Limb (tissue), 2 donors: ENCODE data around the gene KRT72.

Experiments
- DNase-seq, 2 donors: peaks; one replicate each; pipeline ENCODE4 v3.0.0-alpha.2; 2016; ENCODE audit errors: extremely low spot score in 2 of 2

KRT72 gene

GRCh38 chr12:52579468-52580465 is 21.5 kb downstream of the KRT72 start:
- DNase-seq: no peak

- no peak for DNase-seq
Measured at GRCh38 chr12:52578469-52578868, 22.8 kb downstream of the KRT72 start.

GRCh38 chr12:52577316-52577715 is 23.9 kb downstream of the KRT72 start:
- DNase-seq: no peak

- DNase-seq: no peak
Measured at GRCh38 chr12:52575948-52576347, 25.3 kb downstream of the KRT72 start.

GRCh38 chr12:52575256-52575655 is 26.0 kb downstream of the KRT72 start:
- no peak for DNase-seq

GRCh38 chr12:52573743-52574142 is 27.5 kb downstream of the KRT72 start, which contains the start of gene KRT74:
Gene KRT74 (minus strand): TSS chr12:52573843. CDS start chr12:52573777, 66 bp downstream.
- DNase-seq: no peak

- DNase-seq: no peak
Measured at GRCh38 chr12:52573306-52573705, 28.0 kb downstream of the KRT72 start.

- DNase-seq: no peak
Measured at GRCh38 chr12:52570511-52570910, 30.8 kb downstream of the KRT72 start.

- DNase-seq: no peak
Measured at GRCh38 chr12:52568111-52568510, 33.2 kb downstream of the KRT72 start.

GRCh38 chr12:52566847-52567291 is 34.4 kb downstream of the KRT72 start:
- no peak for DNase-seq

GRCh38 chr12:52564582-52564981 is 36.7 kb downstream of the KRT72 start:
- no peak for DNase-seq

GRCh38 chr12:52561880-52562449 is 39.3 kb downstream of the KRT72 start:
- DNase-seq: no peak

- no peak for DNase-seq
Measured at GRCh38 chr12:52559979-52560378, 41.3 kb downstream of the KRT72 start.

GRCh38 chr12:52558781-52559445 is 42.4 kb downstream of the KRT72 start:
- DNase-seq: no peak

GRCh38 chr12:52557476-52557875 is 43.8 kb downstream of the KRT72 start:
- no peak for DNase-seq

- DNase-seq: no peak
Measured at GRCh38 chr12:52555577-52555976, 45.7 kb downstream of the KRT72 start.

- no peak for DNase-seq
Measured at GRCh38 chr12:52552681-52553195, 48.5 kb downstream of the KRT72 start, which contains the start of gene KRT71. Gene KRT71 (minus strand): TSS chr12:52553145. CDS start chr12:52553077, 68 bp downstream.

- no peak for DNase-seq
Measured at GRCh38 chr12:52552055-52552454, 49.2 kb downstream of the KRT72 start.

- no peak for DNase-seq
Measured at GRCh38 chr12:52551216-52551865, 49.9 kb downstream of the KRT72 start.

- no peak for DNase-seq
Measured at GRCh38 chr12:52546126-52546525, 55.1 kb downstream of the KRT72 start.
